IMR-90 (cell line): Measurements from ENCODE around the gene IYD. TPM values are rescaled to one million over a fixed set of nuclear protein-coding genes. Genes with fewer than 3 reads are reported as not detected.

ENCODE experiments used
- ATAC-seq: fragments of 200-7000 bp; cut with Tn5 transposase; 2 replicates; pipeline ENCODE4 v1.9.1; 2020; ENCODE audit warnings: low read depth, mild to moderate bottlenecking, moderate library complexity
- BruUV-seq: library from RNA; stranded (reverse); fragments of 400-500 nt; replicated peaks from 2 replicates; lab custom pipeline; 2021; lab: Mats Ljungman, UMichigan
- CTCF ChIA-PET: fragments of 300-600 bp; formaldehyde crosslinking; extraction: SDS; loops from one replicate; lab custom pipeline; 2021; ENCODE audit warnings: antibody characterized with exemption; lab: Yijun Ruan, JAX
- POLR2A ChIA-PET: fragments of 300-600 bp; sonication (Branson Sonifier 250); formaldehyde crosslinking; loops from one replicate; lab custom pipeline; 2022; ENCODE audit warnings: antibody characterized with exemption; ENCODE audit not compliant: unreplicated experiment; lab: Charles Lee
- DNase-seq: peaks from one replicate; pipeline ENCODE4 v3.0.0; 2013
- H2AFZ ChIP-seq: replicated peaks from 2 replicates; pipeline ENCODE3; 2013; ENCODE audit warnings: low read length, mild to moderate bottlenecking; ENCODE audit not compliant: poor library complexity
- H2AK5ac ChIP-seq: 2 replicates; pipeline ENCODE4 v1.6.1; 2013; ENCODE audit warnings: low read depth, low read length, inconsistent platforms
- H2AK9ac ChIP-seq: replicated peaks from 2 replicates; pipeline ENCODE3; 2013; ENCODE audit warnings: mild to moderate bottlenecking, low read depth, low read length, moderate library complexity; ENCODE audit not compliant: poor library complexity
- H2BK120ac ChIP-seq: 2 replicates; pipeline ENCODE4 v1.6.1; 2013; ENCODE audit warnings: low read depth, low read length, inconsistent platforms
- H2BK15ac ChIP-seq: 3 replicates; pipeline ENCODE4 v1.6.1; 2013; ENCODE audit warnings: low read depth, low read length, inconsistent platforms
- H2BK20ac ChIP-seq: 2 replicates; pipeline ENCODE4 v1.6.1; 2013; ENCODE audit warnings: low read depth, mild to moderate bottlenecking, inconsistent platforms, low read length, moderate library complexity
- H2BK5ac ChIP-seq: 2 replicates; pipeline ENCODE4 v1.6.1; 2013; ENCODE audit warnings: mild to moderate bottlenecking, low read depth, low read length, inconsistent platforms; ENCODE audit not compliant: poor library complexity, severe bottlenecking
- H3K14ac ChIP-seq: replicated peaks from 2 replicates; pipeline ENCODE4 v1.6.1; 2013; ENCODE audit warnings: low read depth, low read length, inconsistent platforms
- H3K18ac ChIP-seq: 2 replicates; pipeline ENCODE4 v1.6.1; 2013; ENCODE audit warnings: low read depth, low read length, control low read depth
- H3K23ac ChIP-seq: 2 replicates; pipeline ENCODE4 v1.6.1; 2013; ENCODE audit warnings: low read depth, low read length, inconsistent platforms
- H3K27ac ChIP-seq: 2 replicates; pipeline ENCODE4 v1.5.1; 2013; ENCODE audit warnings: mild to moderate bottlenecking, control low read depth, low read length; ENCODE audit not compliant: insufficient read depth
- H3K27me3 ChIP-seq: 2 replicates; pipeline ENCODE4 v1.6.1; 2013; ENCODE audit warnings: low read length; ENCODE audit not compliant: control insufficient read depth, insufficient read depth
- H3K36me3 ChIP-seq: 2 replicates; pipeline ENCODE4 v1.6.1; 2013; ENCODE audit warnings: low read length, mixed read lengths; ENCODE audit not compliant: control insufficient read depth, insufficient read depth
- H3K4ac ChIP-seq: 2 replicates; pipeline ENCODE4 v1.6.1; 2013; ENCODE audit warnings: low read depth, low read length, inconsistent platforms
- H3K4me1 ChIP-seq: 2 replicates; pipeline ENCODE4 v1.6.1; 2013; ENCODE audit warnings: low read length, mixed read lengths; ENCODE audit not compliant: control insufficient read depth, insufficient read depth
- H3K4me2 ChIP-seq: 2 replicates; pipeline ENCODE4 v1.6.1; 2013; ENCODE audit warnings: low read depth, mild to moderate bottlenecking, control low read depth, low read length, moderate library complexity
- H3K4me3 ChIP-seq: 2 replicates; pipeline ENCODE4 v1.5.1; 2013; ENCODE audit warnings: low read depth, mild to moderate bottlenecking, control low read depth, low read length, moderate library complexity; ENCODE audit not compliant: insufficient read depth
- H3K56ac ChIP-seq: 2 replicates; pipeline ENCODE4 v1.6.1; 2013; ENCODE audit warnings: low read length, inconsistent platforms; ENCODE audit not compliant: insufficient read depth; ENCODE audit errors: extremely low read depth
- H3K79me1 ChIP-seq, 2 experiments: 2 replicates each; pipeline ENCODE4 v1.6.1; 2013; ENCODE audit warnings: low read length in 2 of 2, inconsistent platforms in 1 of 2, low read depth in 1 of 2
- H3K9ac ChIP-seq: 2 replicates; pipeline ENCODE4 v1.6.1; 2013; ENCODE audit warnings: low read depth, low read length, control low read depth
- H3K9me1 ChIP-seq: 2 replicates; pipeline ENCODE4 v1.6.1; 2013; ENCODE audit warnings: low read length, inconsistent platforms; ENCODE audit not compliant: insufficient read depth
- H3K9me3 ChIP-seq: 2 replicates; pipeline ENCODE4 v1.6.1; 2013; ENCODE audit warnings: low read length; ENCODE audit not compliant: control insufficient read depth, insufficient read depth
- H4K20me1 ChIP-seq: 2 replicates; pipeline ENCODE4 v1.6.1; 2013; ENCODE audit warnings: low read length, inconsistent platforms; ENCODE audit not compliant: insufficient read depth
- H4K5ac ChIP-seq: 2 replicates; pipeline ENCODE4 v1.6.1; 2013; ENCODE audit warnings: mild to moderate bottlenecking, low read depth, low read length, control low read depth
- H4K8ac ChIP-seq, 2 experiments: 2 replicates each; pipeline ENCODE4 v1.6.1; 2013; ENCODE audit warnings: low read depth in 2 of 2, low read length in 2 of 2, control low read depth in 1 of 2, inconsistent platforms in 1 of 2
- H4K91ac ChIP-seq: 2 replicates; pipeline ENCODE4 v1.6.1; 2013; ENCODE audit warnings: low read depth, low read length, inconsistent platforms; ENCODE audit not compliant: insufficient read depth
- BHLHE40 ChIP-seq: fragments of 150-350 bp; IDR thresholded peaks from 2 replicates; pipeline ENCODE4 v1.6.1; 2016; ENCODE audit warnings: mild to moderate bottlenecking, low read depth, low read length
- CEBPB ChIP-seq: IDR thresholded peaks from 2 replicates; pipeline ENCODE4 v1.6.1; 2012; ENCODE audit warnings: low read depth, low read length, improper control_type of control experiment
- CHD1 ChIP-seq: IDR thresholded peaks from 2 replicates; pipeline ENCODE4 v1.6.1; 2012; ENCODE audit warnings: low read depth, low read length, improper control_type of control experiment
- CTCF ChIP-seq: conservative IDR thresholded peaks from 2 replicates; pipeline ENCODE4 v1.5.1; 2012; ENCODE audit warnings: mild to moderate bottlenecking, low read depth, low read length, improper control_type of control experiment
- ELK1 ChIP-seq: fragments of 150-350 bp; IDR thresholded peaks from 2 replicates; pipeline ENCODE4 v1.6.1; 2016; ENCODE audit warnings: low read depth, mild to moderate bottlenecking, low read length, moderate library complexity, borderline replicate concordance
- FOS ChIP-seq: fragments of 150-350 bp; IDR thresholded peaks from 2 replicates; pipeline ENCODE4 v1.6.1; 2016; ENCODE audit warnings: low read depth, low read length
- MAFK ChIP-seq: IDR thresholded peaks from 2 replicates; pipeline ENCODE4 v1.6.1; 2012; ENCODE audit warnings: low read depth, low read length, improper control_type of control experiment
- MXI1 ChIP-seq: IDR thresholded peaks from 2 replicates; pipeline ENCODE4 v1.6.1; 2012; ENCODE audit warnings: low read depth, mild to moderate bottlenecking, low read length, moderate library complexity, borderline replicate concordance
- NFE2L2 ChIP-seq: fragments of 150-350 bp; IDR thresholded peaks from 2 replicates; pipeline ENCODE4 v1.6.1; 2016; ENCODE audit warnings: low read depth, mild to moderate bottlenecking, low read length
- RAD21 ChIP-seq: IDR thresholded peaks from 2 replicates; pipeline ENCODE4 v1.6.1; 2012; ENCODE audit warnings: low read length, improper control_type of control experiment
- RCOR1 ChIP-seq: IDR thresholded peaks from 2 replicates; pipeline ENCODE4 v1.6.1; 2012; ENCODE audit warnings: mild to moderate bottlenecking, low read length, improper control_type of control experiment; ENCODE audit not compliant: insufficient replicate concordance
- RFX5 ChIP-seq: IDR thresholded peaks from 2 replicates; pipeline ENCODE4 v1.8.0; 2012; ENCODE audit warnings: low read depth, mild to moderate bottlenecking, low read length, moderate library complexity
- SMC3 ChIP-seq: fragments of 150-350 bp; IDR thresholded peaks from 2 replicates; pipeline ENCODE4 v1.6.1; 2016; ENCODE audit warnings: low read depth, mild to moderate bottlenecking, antibody characterized with exemption, low read length, moderate library complexity
- WGBS, 2 experiments: methylation state at CpG; one replicate each; pipeline versions ENCODE4 v1.1.5 to v1.1.7; 2013; ENCODE audit warnings: missing lambda C conversion rate in 2 of 2; ENCODE audit not compliant: insufficient read length in 1 of 2; ENCODE audit errors: extremely low coverage in 2 of 2; 5-methylcytosine and 5-hydroxymethylcytosine counted together
- dilution Hi-C: fragments of 300-500 bp; cut with HindIII; formaldehyde crosslinking; loops from one replicate; pipeline ENCODE4 v1.14.3; 2018; ENCODE audit warnings: low sequenced_read_pairs; ENCODE audit not compliant: unreplicated experiment
- in situ Hi-C: fragments of 300-500 bp; cut with MboI; formaldehyde crosslinking; loops from 3 replicates; pipeline ENCODE4 v1.14.3; 2019; ENCODE audit warnings: low sequenced_read_pairs, inconsistent platforms, mixed read lengths
- intact Hi-C: fragments of 100-400 bp; cut with micrococcal nuclease; formaldehyde crosslinking; loops from 2 replicates; pipeline ENCODE4 v1.10.0; 2022
- polyA plus RNA-seq, 3 experiments: library from polyadenylated mRNA; depleted of rRNA; stranded (reverse); fragments of >200 nt; gene quantifications; 2 replicates each; pipeline ENCODE4 v1.2.3, GENCODE V29; 2012; ENCODE audit warnings: low replicate concordance in 1 of 3
- total RNA-seq: library from RNA; depleted of rRNA; stranded (reverse); fragments of >200 nt; gene quantifications from 2 replicates; pipeline ENCODE4 v1.2.3, GENCODE V29; 2012
- TF ChIP-seq, protein P1 (sequence below): fragments of 150-350 bp; IDR thresholded peaks from 2 replicates; pipeline ENCODE4 v1.6.1; 2017; ENCODE audit warnings: mild to moderate bottlenecking, antibody characterized with exemption, low read length, low read depth

IYD gene
- total and polyA plus RNA-seq, 2 of the 4 experiments (the other 2 are of a cell fraction) = not detected

DNA sequence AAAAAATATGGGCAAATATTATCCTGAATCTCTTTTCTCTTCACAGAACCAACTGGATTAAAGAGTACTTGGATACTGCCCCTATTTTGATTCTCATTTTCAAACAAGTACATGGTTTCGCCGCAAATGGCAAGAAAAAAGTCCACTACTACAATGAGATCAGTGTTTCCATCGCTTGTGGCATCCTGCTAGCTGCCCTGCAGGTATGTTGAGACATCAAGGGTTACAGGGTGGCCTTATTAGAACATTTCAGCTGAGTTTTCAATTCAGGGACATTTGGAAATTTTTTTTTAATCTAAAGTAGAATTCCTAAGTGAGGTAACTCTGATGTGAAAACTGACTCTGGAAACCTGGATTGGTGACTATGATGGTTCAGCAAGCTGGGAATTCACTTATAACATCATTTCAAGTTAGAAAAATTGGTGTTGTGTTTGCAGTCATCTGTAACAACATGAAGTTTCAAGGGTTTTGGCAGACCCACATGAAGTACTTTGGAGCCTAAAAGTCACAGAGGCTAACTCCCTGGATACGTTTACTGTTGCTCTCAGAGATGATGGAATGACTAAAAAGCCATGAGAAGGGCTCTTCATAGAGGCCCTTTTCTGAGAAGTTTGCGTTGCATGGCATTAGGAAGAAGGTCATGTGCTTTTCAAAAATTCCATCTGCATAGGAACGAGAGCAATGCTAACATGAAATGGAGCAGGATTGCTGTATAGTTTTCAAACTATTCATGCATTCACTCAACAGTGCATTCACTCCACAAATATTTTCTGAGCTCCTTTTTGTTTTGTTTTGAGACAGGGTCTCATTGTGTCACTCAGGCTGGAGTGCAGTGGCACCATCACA lies 25.5 kb downstream of the IYD start:
- Histone ChIP-seq H3K27ac (no peak overlapping the region), H2AFZ (no peak overlapping the region), H3K9me1 (no peaks in the 10 kb centered on the region), H3K4ac (no peak overlapping the region), H3K4me3 (no peak overlapping the region), H4K91ac (no peak overlapping the region), H3K9me3 (no peaks in the 10 kb centered on the region), H3K36me3 (no peaks in the 10 kb centered on the region), H3K27me3 (no peaks in the 10 kb centered on the region; the same call in none of the 2 replicates), H4K20me1 (no peaks in the 10 kb centered on the region), H3K79me1 (no peaks in the 10 kb centered on the region), H3K14ac (no peak overlapping the region), H3K4me1 (no peaks in the 10 kb centered on the region), H3K56ac (no peak overlapping the region), H3K23ac (no peak overlapping the region), H3K4me2 (no peak overlapping the region), H2BK5ac (no peak overlapping the region), H3K9ac (no peak overlapping the region), H2BK20ac (no peak overlapping the region), H2BK15ac (no peak overlapping the region), H2BK120ac (no peak overlapping the region), H2AK5ac (no peak overlapping the region), H3K18ac (no peak overlapping the region), H4K5ac (no peak overlapping the region), H4K8ac (no peak overlapping the region), H2AK9ac (no peak overlapping the region)
- no TSS peak for BruUV-seq
- ChIA-PET CTCF (interaction anchor here (0.8 to 2.3 kb wide), 4 partner anchors 18 to 421 kb away, joined by 3 to 8 read pairs (median 4); no protein-coding TSS in a partner anchor), POLR2A (no interaction called here)
- in situ Hi-C loops = no loop called here
- intact Hi-C loops = no loop called here
- ATAC-seq (no peak), DNase-seq (no peak)
- no CpG with 5 or more reads among the region's 6 CpGs for WGBS, 2 experiments
- dilution Hi-C loops = no loop called here
- TF ChIP-seq, protein P1, sequence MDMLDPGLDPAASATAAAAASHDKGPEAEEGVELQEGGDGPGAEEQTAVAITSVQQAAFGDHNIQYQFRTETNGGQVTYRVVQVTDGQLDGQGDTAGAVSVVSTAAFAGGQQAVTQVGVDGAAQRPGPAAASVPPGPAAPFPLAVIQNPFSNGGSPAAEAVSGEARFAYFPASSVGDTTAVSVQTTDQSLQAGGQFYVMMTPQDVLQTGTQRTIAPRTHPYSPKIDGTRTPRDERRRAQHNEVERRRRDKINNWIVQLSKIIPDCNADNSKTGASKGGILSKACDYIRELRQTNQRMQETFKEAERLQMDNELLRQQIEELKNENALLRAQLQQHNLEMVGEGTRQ = no peak
- TF ChIP-seq FOS = no peak
- TF ChIP-seq CHD1 = no peak
- no peak for TF ChIP-seq RCOR1
- TF ChIP-seq BHLHE40 = no peak
- no peak for TF ChIP-seq SMC3
- no peak for TF ChIP-seq RFX5
- no peak for TF ChIP-seq MAFK
- no peak for TF ChIP-seq ELK1
- TF ChIP-seq MXI1 = no peak
- TF ChIP-seq RAD21 = no peak
- TF ChIP-seq CEBPB = no peak
- TF ChIP-seq NFE2L2 = no peak
- no peak for TF ChIP-seq CTCF
